HCT116 (cell line): ENCODE results near the gene TGFBR3.

Experiments used
- CEBPB ChIP-seq: IDR thresholded peaks from 2 replicates; pipeline ENCODE4 v1.6.1; 2012; ENCODE audit warnings: low read depth
- EGR1 ChIP-seq: IDR thresholded peaks from 2 replicates; pipeline ENCODE4 v1.6.1; 2012; ENCODE audit warnings: low read depth
- ELF1 ChIP-seq: IDR thresholded peaks from 2 replicates; pipeline ENCODE4 v1.6.1; 2012; ENCODE audit warnings: low read depth, borderline replicate concordance
- EZH2 ChIP-seq: fragments of 200-600 bp; sonication (generic); IDR thresholded peaks from 2 replicates; pipeline ENCODE4 v1.6.1; 2017; ENCODE audit warnings: antibody characterized with exemption, mixed run types
- JUND ChIP-seq: IDR thresholded peaks from 2 replicates; pipeline ENCODE4 v1.6.1; 2012
- POLR2A ChIP-seq: IDR thresholded peaks from 2 replicates; pipeline ENCODE4 v1.7.0; 2011; ENCODE audit warnings: borderline replicate concordance; ENCODE audit not compliant: insufficient read depth, insufficient read length; ENCODE audit errors: extremely low read depth
- POLR2AphosphoS5 ChIP-seq: IDR thresholded peaks from 2 replicates; pipeline ENCODE4 v1.6.1; 2011; ENCODE audit warnings: mild to moderate bottlenecking, low read depth, low read length, moderate library complexity
- RAD21 ChIP-seq: IDR thresholded peaks from 2 replicates; pipeline ENCODE4 v1.6.1; 2012; ENCODE audit warnings: low read depth, mild to moderate bottlenecking
- SIN3A ChIP-seq: IDR thresholded peaks from 2 replicates; pipeline ENCODE4 v1.6.1; 2012; ENCODE audit warnings: low read depth
- SP1 ChIP-seq: IDR thresholded peaks from 2 replicates; pipeline ENCODE4 v1.6.1; 2012; ENCODE audit warnings: low read depth
- SRF ChIP-seq: IDR thresholded peaks from 2 replicates; pipeline ENCODE4 v1.6.1; 2012; ENCODE audit warnings: low read depth
- TF ChIP-seq, protein P1 (sequence below), 3 experiments: fragments of 200-600 bp in 1 of 3; sonication (generic) in 1 of 3; IDR thresholded peaks in 2 of 3; conservative IDR thresholded peaks in 1 of 3; 2 replicates each; pipeline ENCODE4 v1.5.1; 2012 to 2017; ENCODE audit warnings: low read depth in 2 of 3, low read length in 2 of 3, antibody characterized with exemption in 1 of 3, borderline replicate concordance in 1 of 3, control low read depth in 1 of 3, mild to moderate bottlenecking in 1 of 3, mixed read lengths in 1 of 3, mixed run types in 1 of 3, moderate library complexity in 1 of 3; ENCODE audit not compliant: insufficient read depth in 1 of 3
- TF ChIP-seq, protein P2 (sequence below): IDR thresholded peaks from 2 replicates; pipeline ENCODE4 v1.6.1; 2012
- TF ChIP-seq, protein P3 (sequence below): IDR thresholded peaks from 2 replicates; pipeline ENCODE4 v1.6.1; 2012; ENCODE audit warnings: low read depth

DNA sequence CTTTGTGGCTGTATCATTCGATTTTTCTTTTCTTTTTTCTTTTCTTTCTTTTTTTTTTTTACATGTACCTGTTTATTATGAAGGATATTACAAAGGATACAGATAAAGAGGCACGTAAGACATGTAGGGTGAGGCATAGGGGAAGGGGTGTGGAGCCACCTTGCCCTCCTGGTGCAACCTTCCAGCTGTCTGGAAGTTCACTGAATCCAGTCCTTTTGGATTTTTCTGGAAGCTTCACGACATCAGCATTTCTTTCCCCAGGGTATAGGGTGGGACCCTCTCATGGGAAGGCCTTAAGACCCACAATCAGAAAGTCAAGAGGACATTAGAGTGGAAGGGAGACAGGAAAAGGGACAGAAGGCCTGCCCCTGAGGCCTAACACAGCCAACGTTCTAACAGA lies 30.1 kb upstream of the TGFBR3 start:
- TF ChIP-seq SP1 (no peak), POLR2A (no peak), RAD21 (no peak), POLR2AphosphoS5 (no peak), EZH2 (no peak), SIN3A (no peak), EGR1 (no peak), SRF (no peak), CEBPB (no peak), ELF1 (no peak), JUND (no peak)
- TF ChIP-seq, protein P1, sequence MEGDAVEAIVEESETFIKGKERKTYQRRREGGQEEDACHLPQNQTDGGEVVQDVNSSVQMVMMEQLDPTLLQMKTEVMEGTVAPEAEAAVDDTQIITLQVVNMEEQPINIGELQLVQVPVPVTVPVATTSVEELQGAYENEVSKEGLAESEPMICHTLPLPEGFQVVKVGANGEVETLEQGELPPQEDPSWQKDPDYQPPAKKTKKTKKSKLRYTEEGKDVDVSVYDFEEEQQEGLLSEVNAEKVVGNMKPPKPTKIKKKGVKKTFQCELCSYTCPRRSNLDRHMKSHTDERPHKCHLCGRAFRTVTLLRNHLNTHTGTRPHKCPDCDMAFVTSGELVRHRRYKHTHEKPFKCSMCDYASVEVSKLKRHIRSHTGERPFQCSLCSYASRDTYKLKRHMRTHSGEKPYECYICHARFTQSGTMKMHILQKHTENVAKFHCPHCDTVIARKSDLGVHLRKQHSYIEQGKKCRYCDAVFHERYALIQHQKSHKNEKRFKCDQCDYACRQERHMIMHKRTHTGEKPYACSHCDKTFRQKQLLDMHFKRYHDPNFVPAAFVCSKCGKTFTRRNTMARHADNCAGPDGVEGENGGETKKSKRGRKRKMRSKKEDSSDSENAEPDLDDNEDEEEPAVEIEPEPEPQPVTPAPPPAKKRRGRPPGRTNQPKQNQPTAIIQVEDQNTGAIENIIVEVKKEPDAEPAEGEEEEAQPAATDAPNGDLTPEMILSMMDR (IDR thresholded peaks at IDR 0.05 in 2 of 3, conservative IDR thresholded peaks at IDR 0.05 in 1 of 3; ENCODE audit: borderline replicate concordance in 1 of 3, insufficient read depth in 1 of 3, low read depth in 2 of 3, low read length in 2 of 3), result no peak
- TF ChIP-seq, protein P2, sequence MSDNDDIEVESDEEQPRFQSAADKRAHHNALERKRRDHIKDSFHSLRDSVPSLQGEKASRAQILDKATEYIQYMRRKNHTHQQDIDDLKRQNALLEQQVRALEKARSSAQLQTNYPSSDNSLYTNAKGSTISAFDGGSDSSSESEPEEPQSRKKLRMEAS, result no peak
- TF ChIP-seq, protein P3, sequence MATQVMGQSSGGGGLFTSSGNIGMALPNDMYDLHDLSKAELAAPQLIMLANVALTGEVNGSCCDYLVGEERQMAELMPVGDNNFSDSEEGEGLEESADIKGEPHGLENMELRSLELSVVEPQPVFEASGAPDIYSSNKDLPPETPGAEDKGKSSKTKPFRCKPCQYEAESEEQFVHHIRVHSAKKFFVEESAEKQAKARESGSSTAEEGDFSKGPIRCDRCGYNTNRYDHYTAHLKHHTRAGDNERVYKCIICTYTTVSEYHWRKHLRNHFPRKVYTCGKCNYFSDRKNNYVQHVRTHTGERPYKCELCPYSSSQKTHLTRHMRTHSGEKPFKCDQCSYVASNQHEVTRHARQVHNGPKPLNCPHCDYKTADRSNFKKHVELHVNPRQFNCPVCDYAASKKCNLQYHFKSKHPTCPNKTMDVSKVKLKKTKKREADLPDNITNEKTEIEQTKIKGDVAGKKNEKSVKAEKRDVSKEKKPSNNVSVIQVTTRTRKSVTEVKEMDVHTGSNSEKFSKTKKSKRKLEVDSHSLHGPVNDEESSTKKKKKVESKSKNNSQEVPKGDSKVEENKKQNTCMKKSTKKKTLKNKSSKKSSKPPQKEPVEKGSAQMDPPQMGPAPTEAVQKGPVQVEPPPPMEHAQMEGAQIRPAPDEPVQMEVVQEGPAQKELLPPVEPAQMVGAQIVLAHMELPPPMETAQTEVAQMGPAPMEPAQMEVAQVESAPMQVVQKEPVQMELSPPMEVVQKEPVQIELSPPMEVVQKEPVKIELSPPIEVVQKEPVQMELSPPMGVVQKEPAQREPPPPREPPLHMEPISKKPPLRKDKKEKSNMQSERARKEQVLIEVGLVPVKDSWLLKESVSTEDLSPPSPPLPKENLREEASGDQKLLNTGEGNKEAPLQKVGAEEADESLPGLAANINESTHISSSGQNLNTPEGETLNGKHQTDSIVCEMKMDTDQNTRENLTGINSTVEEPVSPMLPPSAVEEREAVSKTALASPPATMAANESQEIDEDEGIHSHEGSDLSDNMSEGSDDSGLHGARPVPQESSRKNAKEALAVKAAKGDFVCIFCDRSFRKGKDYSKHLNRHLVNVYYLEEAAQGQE, result no peak
